GM18858 (cell line): ENCODE results near the gene PIK3C2G.

ENCODE experiments used
- ATAC-seq: cut with Tn5 transposase; IDR thresholded peaks from one replicate; pipeline ENCODE4 v1.9.1; 2021; ENCODE audit not compliant: unreplicated experiment

PIK3C2G gene

DNA sequence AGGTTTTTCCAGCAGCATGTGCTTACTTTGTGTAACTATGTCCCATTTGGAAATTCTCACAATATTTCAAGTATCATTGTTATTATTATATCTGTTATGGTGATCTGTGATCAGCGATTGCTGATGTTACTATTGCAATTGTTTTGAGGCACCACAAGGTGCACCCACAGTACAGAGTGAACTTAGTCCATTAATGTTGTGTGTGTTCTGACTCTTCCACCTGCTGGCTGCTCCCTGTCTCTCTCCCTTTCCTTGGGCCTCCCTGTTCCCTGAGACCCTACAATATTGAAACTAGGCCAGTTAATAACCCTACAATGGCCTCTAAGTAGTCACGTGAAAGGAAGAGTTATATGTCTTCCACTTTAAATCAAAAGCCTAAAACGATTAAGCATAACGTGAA lies 153.9 kb downstream of the PIK3C2G start:
- ATAC-seq = no peak

DNA sequence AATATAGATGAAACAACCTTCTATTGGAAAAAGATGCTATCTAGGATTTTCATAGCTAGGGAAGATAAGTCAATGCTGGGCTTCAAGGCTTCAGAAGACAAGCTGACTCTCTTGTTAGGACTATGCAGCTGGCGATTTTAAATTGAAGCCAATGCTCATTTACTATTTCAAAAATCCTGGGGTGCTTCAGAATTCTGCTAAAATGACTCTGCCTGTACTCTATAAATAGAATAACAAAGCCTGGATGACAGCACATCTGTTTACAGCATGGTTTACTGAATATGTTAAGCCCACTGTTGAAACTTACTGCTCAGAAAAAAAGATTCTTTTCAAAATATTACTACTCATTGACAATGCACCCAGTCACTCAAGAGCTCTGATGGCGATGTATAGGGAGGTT lies 155.1 kb downstream of the PIK3C2G start:
- no peak for ATAC-seq

GRCh38 chr12:18419311-18419710 lies 158.0 kb downstream of the PIK3C2G start:
- no peak for ATAC-seq

- no peak for ATAC-seq
These were observed 160.5 kb downstream of the PIK3C2G start for GRCh38 chr12:18421867-18422266.

- ATAC-seq = no peak
These were observed 161.6 kb downstream of the PIK3C2G start for GRCh38 chr12:18422871-18423270.

DNA sequence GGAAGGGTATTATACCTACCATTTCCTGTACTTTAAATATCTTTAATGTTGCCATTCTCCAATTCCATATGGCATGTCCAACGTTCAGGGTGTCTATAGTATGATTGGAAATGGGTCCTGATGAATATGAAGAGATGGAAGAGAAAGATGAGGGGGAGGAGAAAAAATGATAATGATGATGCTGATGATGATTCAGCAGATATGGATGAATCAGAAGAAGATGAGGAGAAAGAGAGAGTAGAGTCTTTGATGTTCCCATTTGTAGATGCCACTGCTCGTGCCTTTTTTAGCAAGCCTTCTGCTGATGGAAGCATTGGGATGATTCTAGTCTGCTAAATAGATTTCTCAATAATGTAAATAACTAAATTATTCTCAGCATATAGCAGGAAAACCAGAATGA lies 163.5 kb downstream of the PIK3C2G start:
- ATAC-seq = no peak

DNA sequence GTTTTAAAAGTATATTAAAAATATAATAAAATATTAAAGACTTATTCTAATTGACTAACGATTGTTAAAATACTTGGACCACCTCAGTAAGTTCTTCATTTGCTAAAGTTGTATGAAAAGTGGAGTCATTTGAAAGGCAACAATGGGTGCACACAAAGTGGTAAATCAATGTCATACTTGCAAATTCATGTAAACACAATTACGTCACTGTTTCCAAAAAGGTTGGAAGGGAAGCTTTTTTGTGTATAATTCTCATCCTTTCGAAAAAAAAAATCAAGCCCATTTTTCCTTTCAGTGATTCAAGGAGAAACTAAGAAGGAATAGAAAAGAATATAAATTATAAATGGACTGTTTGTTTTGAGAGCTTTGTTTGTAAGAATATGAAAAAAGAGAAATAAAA lies 166.2 kb downstream of the PIK3C2G start:
- no peak for ATAC-seq

GRCh38 chr12:18428416-18428815 lies 167.1 kb downstream of the PIK3C2G start:
- ATAC-seq = no peak

GRCh38 chr12:18429366-18429765 lies 168.0 kb downstream of the PIK3C2G start:
- no peak for ATAC-seq

- ATAC-seq = no peak
These were observed 169.2 kb downstream of the PIK3C2G start for GRCh38 chr12:18430425-18431048.

- no peak for ATAC-seq
These were observed 170.5 kb downstream of the PIK3C2G start for GRCh38 chr12:18431771-18432170.

DNA sequence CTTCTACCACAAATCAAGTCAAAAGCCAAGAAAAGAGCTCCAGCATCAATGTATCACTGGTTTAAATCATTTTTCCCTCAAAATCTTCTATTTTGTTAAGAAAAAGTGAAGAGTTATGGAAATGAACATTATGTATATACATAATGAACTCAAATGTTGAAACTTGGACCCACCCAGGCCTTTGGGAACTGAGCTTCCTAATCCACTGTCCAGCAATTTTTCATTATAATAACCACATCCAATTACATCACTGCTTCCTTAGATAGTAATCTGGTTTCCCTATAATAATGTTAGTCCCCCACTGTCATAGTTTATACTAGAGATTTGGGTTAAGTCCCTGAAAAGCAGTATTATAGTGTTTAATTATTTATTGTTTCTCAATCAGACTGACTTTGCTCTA lies 170.9 kb downstream of the PIK3C2G start:
- ATAC-seq = no peak

DNA sequence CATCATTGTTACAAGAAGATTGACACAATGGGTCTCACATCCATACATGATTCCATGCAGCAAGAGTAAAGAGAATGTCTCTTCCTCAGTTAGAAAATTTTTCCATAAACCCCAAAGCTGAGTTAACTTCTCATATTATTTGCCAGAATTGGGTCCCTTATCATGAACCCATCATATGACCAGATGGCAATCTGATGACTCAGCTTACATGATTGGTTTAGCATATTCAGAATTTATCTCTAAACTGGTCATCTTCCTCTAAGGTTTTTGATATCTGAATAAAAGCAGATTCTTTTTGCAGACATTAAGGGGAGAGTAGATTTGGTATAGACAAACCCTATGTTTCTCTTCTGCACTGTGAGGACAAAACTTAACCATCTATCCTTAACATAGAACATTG lies 174.9 kb downstream of the PIK3C2G start:
- no peak for ATAC-seq

- no peak for ATAC-seq
These were observed 178.2 kb downstream of the PIK3C2G start for GRCh38 chr12:18439541-18439940.

GRCh38 chr12:18443768-18444437 lies 182.6 kb downstream of the PIK3C2G start:
- ATAC-seq = no peak

DNA sequence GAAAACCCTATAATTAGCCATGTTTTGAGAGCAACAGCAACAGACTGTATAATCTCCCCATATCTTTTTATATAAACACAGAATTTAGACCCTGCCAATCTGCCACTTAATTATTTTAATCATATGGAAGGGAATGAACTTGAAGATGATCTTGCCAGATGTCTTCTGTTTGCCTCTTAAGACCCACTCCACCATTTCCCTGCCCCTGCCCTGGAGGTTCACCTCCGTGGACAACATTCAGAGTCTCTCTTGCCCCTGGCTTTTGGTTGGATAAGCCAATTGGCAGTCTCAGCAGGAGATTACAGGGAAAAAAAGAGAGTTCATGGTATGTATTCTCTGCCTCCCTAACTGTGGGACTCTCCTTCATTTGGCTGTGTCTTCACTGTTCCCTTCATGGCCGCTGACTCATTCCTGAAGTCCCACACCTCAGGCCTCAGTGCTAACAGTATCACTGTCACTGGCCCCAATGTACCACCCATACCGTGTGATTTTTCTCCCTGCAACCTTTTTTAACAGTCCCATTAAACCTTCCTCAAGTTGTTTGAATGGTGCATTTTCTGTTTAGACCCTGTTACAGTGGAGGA lies 184.8 kb downstream of the PIK3C2G start:
- ATAC-seq = peak; percentile 55

- ATAC-seq = no peak
These were observed 193.0 kb downstream of the PIK3C2G start for GRCh38 chr12:18454330-18454729.

DNA sequence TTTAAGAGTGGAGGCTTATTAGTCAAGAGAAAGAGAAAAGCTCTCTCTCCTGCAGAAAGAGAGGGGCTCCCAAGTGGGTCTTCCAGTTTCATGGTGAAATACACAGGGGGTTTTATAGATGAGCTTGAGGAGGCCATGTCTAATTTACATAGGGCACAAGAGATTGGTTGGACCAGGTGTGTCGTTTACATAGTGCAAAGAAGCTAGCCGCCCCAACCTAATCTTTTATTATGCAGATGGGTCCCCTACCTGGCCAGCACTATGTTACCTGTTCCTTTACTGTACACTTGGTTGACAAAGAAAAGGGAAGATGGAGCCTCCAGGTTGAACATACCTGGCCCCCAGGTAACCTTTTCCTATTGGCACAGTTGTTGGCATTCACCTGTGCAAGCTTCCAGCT lies 195.0 kb downstream of the PIK3C2G start:
- no peak for ATAC-seq

GRCh38 chr12:18457362-18457761 lies 196.0 kb downstream of the PIK3C2G start:
- ATAC-seq = no peak

DNA sequence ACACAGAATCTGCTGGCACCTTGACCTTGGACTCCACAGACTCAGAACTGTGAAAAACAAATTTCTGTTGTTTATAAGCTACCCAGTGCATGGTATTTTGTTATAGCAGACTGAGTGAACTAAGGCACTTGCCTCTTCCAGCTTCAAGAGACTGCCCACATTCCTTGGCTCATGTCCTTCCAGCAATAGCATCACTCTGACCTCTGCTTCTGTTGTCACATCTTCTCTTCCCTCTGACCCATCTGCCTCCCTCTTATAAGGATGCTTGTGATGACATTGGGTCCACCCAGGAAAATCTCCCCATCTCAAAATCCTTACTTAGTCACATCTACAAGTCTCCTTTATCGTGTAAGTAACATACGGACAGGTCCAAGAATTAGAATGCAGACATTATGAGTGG lies 200.4 kb downstream of the PIK3C2G start:
- ATAC-seq = no peak

- ATAC-seq = no peak
These were observed 201.1 kb downstream of the PIK3C2G start for GRCh38 chr12:18462442-18462841.

- peak; percentile 55 for ATAC-seq
These were observed 206.4 kb downstream of the PIK3C2G start for GRCh38 chr12:18467620-18468245.
